Activated CD8-positive, alpha-beta memory T cell treated with anti-CD3 and anti-CD28 coated beads, Interleukin-2, amount 10 ng/mL, durations not matched to agents 7 days and 5 days (primary cell): ENCODE measurements around the gene GGT1. TPM values are rescaled to one million over a fixed set of nuclear protein-coding genes. Genes with fewer than 3 reads are reported as not detected.
A peak's percentile ranks its signal among the peaks of the same experiment; 100 is the strongest.
"Not testable (repeated sequence)": the region's sequence is repeated elsewhere in the genome, so short reads cannot be mapped to it uniquely, and the experiment has no call there.

ENCODE experiments used
- ATAC-seq: fragments of 150-1000 bp; cut with Tn5 transposase; one replicate; pipeline ENCODE4 v1.10.0; 2021; ENCODE audit warnings: moderate library complexity
- CTCF ChIA-PET: fragments of 350-600 bp; sonication (Branson Sonifier 250); formaldehyde crosslinking; loops from one replicate; lab custom pipeline; 2021; ENCODE audit warnings: antibody characterized with exemption; lab: Charles Lee
- DNase-seq: peaks from one replicate; pipeline ENCODE4 v3.0.0-alpha.2; 2020
- H3K27ac Mint-ChIP-seq: one replicate; pipeline ENCODE4 v1.8.0; 2021; ENCODE audit warnings: mild to moderate bottlenecking, mixed read lengths
- H3K27me3 Mint-ChIP-seq: one replicate; pipeline ENCODE4 v1.8.0; 2021; ENCODE audit warnings: mixed read lengths
- H3K36me3 Mint-ChIP-seq: one replicate; pipeline ENCODE4 v1.8.0; 2021; ENCODE audit warnings: mild to moderate bottlenecking, mixed read lengths
- H3K4me1 Mint-ChIP-seq: one replicate; pipeline ENCODE4 v1.8.0; 2021; ENCODE audit warnings: mixed read lengths
- H3K4me3 Mint-ChIP-seq: one replicate; pipeline ENCODE4 v1.8.0; 2021; ENCODE audit warnings: mild to moderate bottlenecking, moderate library complexity, mixed read lengths
- H3K9me3 Mint-ChIP-seq: one replicate; pipeline ENCODE4 v1.8.0; 2022; ENCODE audit warnings: low read depth, mixed read lengths
- total RNA-seq, 2 experiments: library from RNA; stranded (reverse); gene quantifications; one replicate each; pipeline ENCODE4 v1.2.3, GENCODE V29; 2021

The GGT1 gene
- total RNA-seq: 10 to 100 TPM; 51.2 to 66.0 TPM

GRCh38 chr22:24602847-24603769 lies at the start of gene GGT1:
Gene GGT1, plus strand, starts transcription at chr22:24603193. Its CDS starts 7,889 bp downstream, at chr22:24611082.
- ATAC-seq, H3K27me3 Mint-ChIP-seq, CTCF ChIA-PET, H3K9me3 Mint-ChIP-seq, DNase-seq, H3K36me3 Mint-ChIP-seq: not testable (repeated sequence)
- H3K4me3 Mint-ChIP-seq: peak within 1 kb of the TSS; percentile 40
- H3K4me1 Mint-ChIP-seq: peaks cover 47% of the 10 kb centered on the region
- H3K27ac Mint-ChIP-seq: peak within 1 kb of the TSS; percentile 85

- Mint-ChIP-seq H3K27me3 (no peaks in the 10 kb centered on the region), H3K36me3 (peaks cover 22% of the 10 kb centered on the region), H3K27ac (peak overlapping the region; percentile 90), H3K4me1 (peaks cover 50% of the 10 kb centered on the region), H3K4me3 (peak overlapping the region; percentile 92), H3K9me3 (no peaks in the 10 kb centered on the region)
- ATAC-seq (no peak), DNase-seq (no peak)
- CTCF ChIA-PET: interaction anchor here (1.4 to 2.7 kb wide), 5 partner anchors 10 to 131 kb away, joined by 3 to 7 read pairs (median 3); no protein-coding TSS in a partner anchor
These were observed 49.2 kb upstream of the GGT1 start for GRCh38 chr22:24553597-24554312.

DNA sequence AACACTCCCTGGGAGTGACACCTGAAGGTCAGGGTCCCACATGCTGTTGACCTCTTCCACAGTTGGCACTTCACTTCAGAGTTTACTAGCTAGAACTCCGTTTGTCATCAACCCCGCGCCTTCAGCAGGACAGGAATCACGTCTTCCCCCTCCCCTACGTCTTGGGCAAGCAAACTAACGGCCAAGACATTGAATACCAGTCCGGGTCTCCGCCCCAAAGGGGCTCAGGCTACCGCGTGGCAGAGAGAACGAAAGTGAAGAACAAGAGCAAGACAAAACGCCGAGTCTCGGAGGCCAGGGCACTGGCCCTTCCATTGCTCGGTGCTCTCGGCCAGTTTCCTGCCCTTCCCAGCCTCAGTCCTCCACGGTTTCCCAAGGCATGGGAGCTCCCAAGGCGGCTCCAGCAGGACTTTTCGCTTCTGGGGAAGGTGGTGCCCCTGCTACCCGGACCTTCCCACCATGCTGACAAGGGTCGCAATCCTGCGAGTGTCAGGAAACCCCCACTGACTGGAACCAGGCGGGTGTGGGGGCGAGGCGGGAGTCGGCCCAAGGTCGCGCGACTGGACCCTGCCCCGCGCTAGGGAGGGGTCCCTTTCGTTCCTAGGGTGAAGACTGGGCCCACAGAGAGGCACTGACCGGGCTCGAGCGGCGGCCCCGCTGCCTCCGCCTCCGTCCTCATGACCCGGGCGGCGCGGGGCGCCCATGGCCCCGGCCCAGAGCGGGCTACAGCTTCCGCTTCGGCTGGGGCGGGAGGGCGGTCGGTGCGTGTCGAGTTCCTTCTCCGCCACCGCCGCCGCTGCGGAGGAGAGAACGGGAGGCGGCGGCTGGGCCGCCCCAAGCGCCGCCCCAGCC lies 48.5 kb upstream of the GGT1 start, which contains the start of gene GUCD1:
Gene GUCD1 (minus strand): TSS at position 826 of the 852 bp plus-strand sequence. CDS start 147 bp downstream, at position 679.
- DNase-seq (peak; percentile 61), ATAC-seq (no peak)
- H3K36me3 Mint-ChIP-seq: peaks cover 30% of the 10 kb centered on the region
- no peaks in the 10 kb centered on the region for H3K27me3 Mint-ChIP-seq
- no peaks in the 10 kb centered on the region for H3K9me3 Mint-ChIP-seq
- CTCF ChIA-PET: interaction anchor here (1.5 to 2.7 kb wide), 4 partner anchors 9 to 132 kb away, joined by 3 to 7 read pairs (median 4); no protein-coding TSS in a partner anchor
- peak within 1 kb of the TSS; percentile 97 for H3K27ac Mint-ChIP-seq
- peaks cover 57% of the 10 kb centered on the region for H3K4me1 Mint-ChIP-seq
- H3K4me3 Mint-ChIP-seq: peak within 1 kb of the TSS; percentile 99

- H3K9me3 Mint-ChIP-seq: no peaks in the 10 kb centered on the region
- H3K36me3 Mint-ChIP-seq: peaks cover 33% of the 10 kb centered on the region
- H3K27ac Mint-ChIP-seq: peak within 1 kb of the TSS; percentile 97
- DNase-seq: peak; percentile 100
- CTCF ChIA-PET: interaction anchor here (0.7 to 2.7 kb wide), 4 partner anchors 8 to 133 kb away, joined by 3 to 7 read pairs (median 3); no protein-coding TSS in a partner anchor
- peak; percentile 90 for ATAC-seq
- no peaks in the 10 kb centered on the region for H3K27me3 Mint-ChIP-seq
- H3K4me3 Mint-ChIP-seq: peak within 1 kb of the TSS; percentile 99
- H3K4me1 Mint-ChIP-seq: peaks cover 60% of the 10 kb centered on the region
These were observed 47.6 kb upstream of the GGT1 start, which contains the start of gene SNRPD3 for GRCh38 chr22:24555165-24556039. Gene SNRPD3, plus strand, starts transcription at chr22:24555999. Its CDS starts 1,676 bp downstream, at chr22:24557675.

GRCh38 chr22:24559471-24559870 lies 43.5 kb upstream of the GGT1 start:
- DNase-seq (no peak), ATAC-seq (no peak)
- H3K27ac Mint-ChIP-seq: no peak overlapping the region
- H3K27me3 Mint-ChIP-seq: no peaks in the 10 kb centered on the region
- CTCF ChIA-PET: interaction anchor here (1.1 kb wide), 2 partner anchors 10 to 13 kb away, joined by 3 read pairs; no protein-coding TSS in a partner anchor
- peaks cover 52% of the 10 kb centered on the region for H3K36me3 Mint-ChIP-seq
- no peak overlapping the region for H3K4me3 Mint-ChIP-seq
- peaks cover 58% of the 10 kb centered on the region for H3K4me1 Mint-ChIP-seq
- no peaks in the 10 kb centered on the region for H3K9me3 Mint-ChIP-seq

DNA sequence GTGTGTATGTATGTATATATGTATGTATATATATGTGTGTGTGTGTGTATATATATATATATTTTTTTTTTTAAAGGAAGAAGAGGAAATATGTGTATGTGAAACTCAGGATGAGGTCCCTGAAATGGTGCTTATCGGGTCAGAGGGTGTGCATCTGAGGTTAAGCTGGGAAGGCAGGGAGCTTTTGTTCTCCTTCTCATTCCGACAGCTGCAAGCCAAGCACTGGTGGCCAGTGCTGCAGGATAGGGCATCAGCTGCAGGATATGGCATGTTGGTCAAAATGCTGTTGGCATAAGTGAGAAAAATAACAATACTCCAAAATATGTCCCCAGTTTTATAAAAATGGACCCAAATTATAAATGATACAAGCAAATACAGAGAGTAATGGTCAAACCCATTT lies 39.7 kb upstream of the GGT1 start:
- H3K4me3 Mint-ChIP-seq: no peak overlapping the region
- DNase-seq (no peak), ATAC-seq (no peak)
- H3K36me3 Mint-ChIP-seq: peaks cover 46% of the 10 kb centered on the region
- no peaks in the 10 kb centered on the region for H3K27me3 Mint-ChIP-seq
- CTCF ChIA-PET: interaction anchor here (0.7 to 1.2 kb wide), 2 partner anchors 9 to 1281 kb away, joined by 3 read pairs; partner anchors contain the start of gene GUCD1
- no peaks in the 10 kb centered on the region for H3K9me3 Mint-ChIP-seq
- peaks cover 54% of the 10 kb centered on the region for H3K4me1 Mint-ChIP-seq
- no peak overlapping the region for H3K27ac Mint-ChIP-seq

DNA sequence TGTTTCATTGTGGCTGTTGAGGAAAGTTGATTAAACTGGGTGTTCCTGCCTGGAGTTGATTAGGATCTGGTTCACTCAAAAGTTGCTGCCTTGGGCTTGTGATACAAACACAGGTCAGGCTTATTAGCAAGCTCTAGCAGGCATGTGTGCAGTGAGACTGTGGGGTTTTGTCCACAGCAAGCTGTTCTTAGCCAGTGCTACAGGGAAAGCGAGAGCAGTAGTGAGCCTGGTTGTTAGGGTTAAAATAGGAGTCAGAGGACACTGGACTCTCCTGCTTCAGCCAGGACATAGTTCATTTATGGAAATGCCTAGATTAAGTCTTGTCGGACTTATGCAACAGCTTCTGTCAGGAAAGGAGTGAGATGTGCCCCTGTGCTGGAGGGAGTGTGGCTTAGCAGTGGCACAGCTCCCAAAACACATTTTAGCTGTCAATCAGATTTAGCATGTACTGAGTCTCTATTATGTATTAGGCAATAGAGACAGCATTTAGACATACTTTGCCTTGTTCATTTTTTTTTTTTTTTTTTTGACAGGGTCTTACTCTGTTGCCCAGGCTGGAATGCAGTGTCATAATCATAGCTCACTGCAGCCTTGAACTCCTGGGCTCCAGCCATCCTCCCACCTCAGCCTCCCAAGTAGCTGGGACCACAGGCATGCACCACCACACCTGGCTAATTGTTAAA lies 38.5 kb upstream of the GGT1 start:
- peaks cover 40% of the 10 kb centered on the region for H3K36me3 Mint-ChIP-seq

GRCh38 chr22:24565077-24565476 lies 37.9 kb upstream of the GGT1 start:
- CTCF ChIA-PET: no interaction called here
- DNase-seq: no peak
- Mint-ChIP-seq H3K27ac (no peak overlapping the region), H3K36me3 (peaks cover 39% of the 10 kb centered on the region), H3K9me3 (no peaks in the 10 kb centered on the region), H3K4me1 (peaks cover 39% of the 10 kb centered on the region), H3K4me3 (no peak overlapping the region), H3K27me3 (no peaks in the 10 kb centered on the region)
- ATAC-seq: no peak

More for the DNA sequence above, 38.5 kb upstream of the GGT1 start:
- H3K27ac Mint-ChIP-seq: peak overlapping the region; percentile 52
- peaks cover 42% of the 10 kb centered on the region for H3K4me1 Mint-ChIP-seq
- no peaks in the 10 kb centered on the region for H3K9me3 Mint-ChIP-seq
- H3K4me3 Mint-ChIP-seq: no peak overlapping the region
- no peaks in the 10 kb centered on the region for H3K27me3 Mint-ChIP-seq
- DNase-seq (no peak), ATAC-seq (no peak)
- CTCF ChIA-PET: interaction anchor here (0.7 to 1.2 kb wide), 2 partner anchors 10 to 28 kb away, joined by 3 read pairs; partner anchors contain the start of gene GUCD1

GRCh38 chr22:24566899-24567511 lies 36.0 kb upstream of the GGT1 start:
- Mint-ChIP-seq H3K4me3 (no peak overlapping the region), H3K9me3 (no peaks in the 10 kb centered on the region), H3K27ac (no peak overlapping the region), H3K4me1 (peaks cover 32% of the 10 kb centered on the region), H3K36me3 (peaks cover 42% of the 10 kb centered on the region), H3K27me3 (no peaks in the 10 kb centered on the region)
- no peak for ATAC-seq
- CTCF ChIA-PET: interaction anchor here (1.2 kb wide), 1 partner anchor 11 kb away, joined by 3 read pairs; no protein-coding TSS in a partner anchor
- no peak for DNase-seq

DNA sequence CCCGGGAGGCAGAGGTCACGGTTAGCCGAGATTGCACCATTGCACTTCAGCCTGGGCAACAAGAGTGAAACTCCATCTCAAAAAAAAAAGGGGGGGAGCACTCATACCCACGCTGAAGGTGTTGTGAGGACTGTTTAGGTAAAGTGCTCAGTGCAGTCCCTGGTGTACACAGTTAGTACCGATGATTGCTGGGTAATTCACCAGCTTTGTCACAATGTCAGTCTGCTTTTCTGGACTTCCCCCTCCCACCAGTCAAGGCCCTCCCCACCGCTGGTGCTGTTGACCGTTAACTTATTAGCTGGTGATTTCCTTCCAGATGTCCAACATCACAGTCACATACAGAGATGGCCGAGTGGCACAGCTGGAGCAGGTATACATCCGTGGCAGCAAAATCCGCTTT lies 35.3 kb upstream of the GGT1 start:
- no peak for ATAC-seq
- H3K4me1 Mint-ChIP-seq: peaks cover 31% of the 10 kb centered on the region
- CTCF ChIA-PET: interaction anchor here (1.2 kb wide), 1 partner anchor 10 kb away, joined by 3 read pairs; no protein-coding TSS in a partner anchor
- no peak overlapping the region for H3K4me3 Mint-ChIP-seq
- no peaks in the 10 kb centered on the region for H3K9me3 Mint-ChIP-seq
- no peaks in the 10 kb centered on the region for H3K27me3 Mint-ChIP-seq
- DNase-seq: no peak
- H3K36me3 Mint-ChIP-seq: peaks cover 45% of the 10 kb centered on the region
- H3K27ac Mint-ChIP-seq: no peak overlapping the region

DNA sequence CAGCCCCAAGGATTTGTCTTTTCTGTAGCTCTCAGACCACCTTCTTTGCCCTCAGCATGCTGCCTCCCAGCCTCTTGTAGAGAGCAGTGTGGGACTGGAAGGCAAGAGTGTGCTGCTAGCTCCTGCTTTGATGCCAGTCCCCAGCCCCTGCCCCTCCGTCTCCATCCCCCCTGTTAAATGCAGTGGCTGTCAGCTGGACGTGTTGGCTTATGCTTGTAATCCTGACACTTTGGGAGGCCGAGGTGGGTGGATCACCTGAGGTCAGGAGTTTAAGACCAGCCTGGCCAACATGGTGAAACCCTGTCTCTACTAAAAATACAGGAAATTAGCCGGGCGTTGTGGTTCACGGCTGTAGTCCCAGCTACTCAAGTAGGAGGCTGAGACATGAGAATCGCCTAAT lies 31.7 kb upstream of the GGT1 start:
- H3K27ac Mint-ChIP-seq: peak overlapping the region; percentile 25
- H3K9me3 Mint-ChIP-seq: no peaks in the 10 kb centered on the region
- H3K4me3 Mint-ChIP-seq: no peak overlapping the region
- peaks cover 7% of the 10 kb centered on the region for H3K4me1 Mint-ChIP-seq
- no peaks in the 10 kb centered on the region for H3K27me3 Mint-ChIP-seq
- H3K36me3 Mint-ChIP-seq: peaks cover 43% of the 10 kb centered on the region
- ATAC-seq (no peak), DNase-seq (no peak)
- CTCF ChIA-PET: no interaction called here
